Trophoblast cell (in vitro differentiated cells and primary cell): Measurements from ENCODE around the gene SMCO2.

Experiments used
- DNase-seq, 2 donors: peaks; one replicate each; pipeline ENCODE4 v3.0.0-alpha.2; 2016
- H2AFZ ChIP-seq: 2 replicates; pipeline ENCODE4 v1.6.1; 2013; ENCODE audit warnings: low read length, moderate library complexity, mild to moderate bottlenecking; ENCODE audit not compliant: insufficient read depth, poor library complexity
- H2AK5ac ChIP-seq: 2 replicates; pipeline ENCODE4 v1.6.1; 2013; ENCODE audit warnings: mild to moderate bottlenecking, low read length
- H2BK120ac ChIP-seq: 2 replicates; pipeline ENCODE4 v1.6.1; 2013; ENCODE audit warnings: low read length, mild to moderate bottlenecking, moderate library complexity; ENCODE audit not compliant: insufficient read depth, poor library complexity
- H2BK12ac ChIP-seq: 2 replicates; pipeline ENCODE4 v1.6.1; 2013; ENCODE audit warnings: mild to moderate bottlenecking, low read length, moderate library complexity
- H2BK5ac ChIP-seq: 2 replicates; pipeline ENCODE4 v1.6.1; 2013; ENCODE audit warnings: low read length, low read depth, moderate library complexity, mild to moderate bottlenecking; ENCODE audit not compliant: poor library complexity
- H3K14ac ChIP-seq: 2 replicates; pipeline ENCODE4 v1.6.1; 2013; ENCODE audit warnings: mild to moderate bottlenecking, low read length
- H3K18ac ChIP-seq: 2 replicates; pipeline ENCODE4 v1.6.1; 2013; ENCODE audit warnings: mild to moderate bottlenecking, low read length
- H3K23ac ChIP-seq: 2 replicates; pipeline ENCODE4 v1.6.1; 2013; ENCODE audit warnings: low read length
- H3K27ac ChIP-seq: 2 replicates; pipeline ENCODE4 v1.5.1; 2013; ENCODE audit warnings: low read depth, mild to moderate bottlenecking, inconsistent platforms, low read length, moderate library complexity
- H3K27me3 ChIP-seq: 2 replicates; pipeline ENCODE4 v1.6.1; 2013; ENCODE audit warnings: inconsistent platforms, mild to moderate bottlenecking, low read length, moderate library complexity; ENCODE audit not compliant: insufficient read depth
- H3K36me3 ChIP-seq, 2 experiments: 1 replicate in 1 of 2; 2 replicates in 1 of 2; pipeline ENCODE4 v1.6.1; 2013; ENCODE audit warnings: low read length in 2 of 2, mild to moderate bottlenecking in 2 of 2, moderate library complexity in 1 of 2; ENCODE audit not compliant: insufficient read depth in 2 of 2, control insufficient read depth in 1 of 2
- H3K4ac ChIP-seq: 2 replicates; pipeline ENCODE4 v1.6.1; 2013; ENCODE audit warnings: low read depth, mild to moderate bottlenecking, low read length, moderate library complexity
- H3K4me1 ChIP-seq, 2 experiments: 1 replicate in 1 of 2; 2 replicates in 1 of 2; pipeline ENCODE4 v1.6.1; 2013; ENCODE audit warnings: low read length in 2 of 2, mild to moderate bottlenecking in 2 of 2, moderate library complexity in 1 of 2; ENCODE audit not compliant: insufficient read depth in 2 of 2, control insufficient read depth in 1 of 2
- H3K4me2 ChIP-seq: 2 replicates; pipeline ENCODE4 v1.6.1; 2013; ENCODE audit warnings: inconsistent platforms, mild to moderate bottlenecking, low read length, moderate library complexity
- H3K4me3 ChIP-seq: 2 replicates; pipeline ENCODE4 v1.5.1; 2013; ENCODE audit warnings: mild to moderate bottlenecking, low read depth, low read length, inconsistent platforms
- H3K79me1 ChIP-seq: one replicate; pipeline ENCODE4 v1.6.1; 2013; ENCODE audit warnings: low read length
- H3K79me2 ChIP-seq: 2 replicates; pipeline ENCODE4 v1.6.1; 2013; ENCODE audit warnings: low read length, mild to moderate bottlenecking; ENCODE audit not compliant: control insufficient read depth, insufficient read depth, poor library complexity
- H3K9ac ChIP-seq: 2 replicates; pipeline ENCODE4 v1.6.1; 2013; ENCODE audit warnings: mild to moderate bottlenecking, low read length
- H3K9me3 ChIP-seq: 2 replicates; pipeline ENCODE4 v1.6.1; 2013; ENCODE audit warnings: low read depth, mild to moderate bottlenecking, control low read depth, inconsistent platforms, low read length; ENCODE audit not compliant: insufficient read depth
- H4K12ac ChIP-seq: 2 replicates; pipeline ENCODE4 v1.6.1; 2013; ENCODE audit warnings: low read depth, mild to moderate bottlenecking, low read length, moderate library complexity
- H4K8ac ChIP-seq: 2 replicates; pipeline ENCODE4 v1.6.1; 2013; ENCODE audit warnings: low read depth, mild to moderate bottlenecking, low read length, moderate library complexity
- H4K91ac ChIP-seq: one replicate; pipeline ENCODE4 v1.6.1; 2013; ENCODE audit warnings: low read depth, mild to moderate bottlenecking, low read length, moderate library complexity
- WGBS: extraction: QIAGEN DNeasy Blood & Tissue Kit; methylation state at CpG from one replicate; pipeline ENCODE4 v1.1.7; 2013; ENCODE audit warnings: missing lambda C conversion rate; ENCODE audit not compliant: insufficient read length, insufficient coverage; ENCODE audit errors: extremely low coverage; 5-methylcytosine and 5-hydroxymethylcytosine counted together

Gene SMCO2

GRCh38 chr12:27531896-27532295, 85.4 kb downstream of the SMCO2 start:
- Histone ChIP-seq H4K8ac (no peak overlapping the region), H3K4ac (peak overlapping the region; percentile 44), H3K79me2 (peaks cover 16% of the 10 kb centered on the region), H3K9me3 (no peaks in the 10 kb centered on the region), H3K18ac (no peak overlapping the region), H2BK5ac (no peak overlapping the region), H2AFZ (no peak overlapping the region), H3K27me3 (no peaks in the 10 kb centered on the region), H2BK12ac (no peak overlapping the region), H3K23ac (no peak overlapping the region), H4K12ac (no peak overlapping the region), H3K36me3 (peaks cover 10 to 20% of the 10 kb centered on the region in 2 experiments), H3K27ac (no peak overlapping the region), H3K4me2 (no peak overlapping the region), H3K9ac (no peak overlapping the region), H3K14ac (no peak overlapping the region), H2AK5ac (no peak overlapping the region), H3K4me3 (no peak overlapping the region), H3K4me1 (peaks cover 13 to 16% of the 10 kb centered on the region in 2 experiments), H3K79me1 (peaks cover 2% of the 10 kb centered on the region), H2BK120ac (no peak overlapping the region), H4K91ac (no peak overlapping the region)
- DNase-seq, result peak in 1 of 2 donors; percentile 32
- no CpG with 5 or more reads among the region's 4 CpGs for WGBS

GRCh38 chr12:27534060-27534764, 87.7 kb downstream of the SMCO2 start:
- peaks cover 16 to 27% of the 10 kb centered on the region in 2 experiments for H3K4me1 ChIP-seq
- no CpG with 5 or more reads among the region's 6 CpGs for WGBS
- H4K12ac ChIP-seq, result no peak overlapping the region
- no peak overlapping the region for H2BK12ac ChIP-seq
- H2BK120ac ChIP-seq, result no peak overlapping the region
- no peak overlapping the region for H2AFZ ChIP-seq
- DNase-seq, result no peak
- peak overlapping the region; percentile 12 for H3K4me2 ChIP-seq
- H3K4me3 ChIP-seq, result no peak overlapping the region
- peaks cover 12% of the 10 kb centered on the region for H3K79me2 ChIP-seq
- H3K18ac ChIP-seq, result no peak overlapping the region
- no peak overlapping the region for H4K8ac ChIP-seq
- H3K9ac ChIP-seq, result no peak overlapping the region
- H3K23ac ChIP-seq, result no peak overlapping the region
- no peaks in the 10 kb centered on the region for H3K27me3 ChIP-seq
- H3K14ac ChIP-seq, result no peak overlapping the region
- no peak overlapping the region for H2AK5ac ChIP-seq
- H2BK5ac ChIP-seq, result no peak overlapping the region
- H3K27ac ChIP-seq, result peak overlapping the region; percentile 71
- H3K36me3 ChIP-seq, result peaks cover 10 to 20% of the 10 kb centered on the region in 2 experiments
- peaks cover 2% of the 10 kb centered on the region for H3K79me1 ChIP-seq
- H4K91ac ChIP-seq, result no peak overlapping the region
- H3K4ac ChIP-seq, result no peak overlapping the region
- H3K9me3 ChIP-seq, result no peaks in the 10 kb centered on the region

GRCh38 chr12:27534765-27535161, 88.2 kb downstream of the SMCO2 start:
- no peak overlapping the region for H3K23ac ChIP-seq
- H2AFZ ChIP-seq, result no peak overlapping the region
- no peaks in the 10 kb centered on the region for H3K9me3 ChIP-seq
- no peak overlapping the region for H3K9ac ChIP-seq
- peak overlapping the region; percentile 71 for H3K27ac ChIP-seq
- H3K4me3 ChIP-seq, result no peak overlapping the region
- no peak for DNase-seq
- no peak overlapping the region for H3K4ac ChIP-seq
- H3K79me2 ChIP-seq, result peaks cover 12% of the 10 kb centered on the region
- no peak overlapping the region for H4K8ac ChIP-seq
- no peak overlapping the region for H3K4me2 ChIP-seq
- no peaks in the 10 kb centered on the region for H3K27me3 ChIP-seq
- peaks cover 10 to 20% of the 10 kb centered on the region in 2 experiments for H3K36me3 ChIP-seq
- H3K18ac ChIP-seq, result no peak overlapping the region
- no peak overlapping the region for H2BK120ac ChIP-seq
- H2BK5ac ChIP-seq, result no peak overlapping the region
- no peak overlapping the region for H4K12ac ChIP-seq
- no peak overlapping the region for H2BK12ac ChIP-seq
- no CpG with 5 or more reads among the region's 1 CpG for WGBS
- peaks cover 2% of the 10 kb centered on the region for H3K79me1 ChIP-seq
- no peak overlapping the region for H4K91ac ChIP-seq
- no peak overlapping the region for H3K14ac ChIP-seq
- H3K4me1 ChIP-seq, result peaks cover 16 to 27% of the 10 kb centered on the region in 2 experiments
- no peak overlapping the region for H2AK5ac ChIP-seq

GRCh38 chr12:27535318-27535717, 88.8 kb downstream of the SMCO2 start:
- Histone ChIP-seq H2AFZ (no peak overlapping the region), H3K4me3 (no peak overlapping the region), H3K36me3 (peaks cover 10 to 18% of the 10 kb centered on the region in 2 experiments), H3K9ac (no peak overlapping the region), H4K8ac (no peak overlapping the region), H3K79me2 (peaks cover 10% of the 10 kb centered on the region), H3K23ac (no peak overlapping the region), H2AK5ac (no peak overlapping the region), H3K18ac (peak overlapping the region; percentile 61), H4K91ac (no peak overlapping the region), H3K27ac (no peak overlapping the region), H3K27me3 (no peaks in the 10 kb centered on the region), H2BK5ac (no peak overlapping the region), H2BK120ac (no peak overlapping the region), H4K12ac (no peak overlapping the region), H3K4ac (peak overlapping the region; percentile 91), H2BK12ac (no peak overlapping the region), H3K9me3 (no peaks in the 10 kb centered on the region), H3K79me1 (peaks cover 2% of the 10 kb centered on the region), H3K14ac (no peak overlapping the region), H3K4me1 (peaks cover 14 to 24% of the 10 kb centered on the region in 2 experiments), H3K4me2 (no peak overlapping the region)
- peak in 1 of 2 donors; percentile 43 for DNase-seq
- WGBS, result no CpG with 5 or more reads among the region's 6 CpGs
